SK-N-SH (cell line): ENCODE results near the gene ANAPC16. TPM values are rescaled to one million over a fixed set of nuclear protein-coding genes. Genes with fewer than 3 reads are reported as not detected.

Experiments
- CTCF ChIA-PET: fragments of 300-600, 350-600 bp; formaldehyde crosslinking; extraction: SDS; loops from one replicate; lab custom pipeline; 2021; lab: Yijun Ruan, JAX
- POLR2A ChIA-PET: fragments of 350-600 bp; sonication (Branson Sonifier 250); formaldehyde crosslinking; extraction: SDS; loops from one replicate; lab custom pipeline; 2020; ENCODE audit warnings: antibody characterized with exemption, inconsistent platforms; lab: Yijun Ruan, JAX
- DNase-seq: peaks from one replicate; pipeline ENCODE4 v3.0.0; 2012
- H2AFZ ChIP-seq: fragments of 200-600 bp; sonication (generic); 2 replicates; pipeline ENCODE4 v1.8.1; 2016; ENCODE audit warnings: antibody characterized with exemption, mild to moderate bottlenecking, low read depth
- H3F3A ChIP-seq: fragments of 200-600 bp; sonication (generic); replicated peaks from 2 replicates; pipeline ENCODE3; 2016; ENCODE audit warnings: antibody characterized with exemption, mild to moderate bottlenecking; ENCODE audit not compliant: insufficient read depth
- H3K27ac ChIP-seq, 2 experiments: fragments of 200-500 bp in 1 of 2; fragments of 200-600 bp in 1 of 2; sonication (Bioruptor generic) in 1 of 2; sonication (generic), shearing (Covaris generic) in 1 of 2; 2 replicates each; pipeline versions ENCODE4 v1.5.1 to v1.6.1; 2014 to 2016; ENCODE audit warnings: low read depth in 2 of 2, inconsistent platforms in 1 of 2, low read length in 1 of 2, mild to moderate bottlenecking in 1 of 2, mixed read lengths in 1 of 2
- H3K27me3 ChIP-seq: fragments of 200-600 bp; sonication (generic), shearing (Covaris generic); 2 replicates; pipeline ENCODE4 v1.6.1; 2016; ENCODE audit warnings: mixed run types; ENCODE audit not compliant: insufficient read depth
- H3K36me3 ChIP-seq, 2 experiments: fragments of 200-500 bp in 1 of 2; fragments of 200-600 bp in 1 of 2; sonication (Bioruptor generic) in 1 of 2; sonication (generic) in 1 of 2; replicated peaks in 1 of 2; 2 replicates each; pipeline versions ENCODE3 to v1.5.1; 2014 to 2016; ENCODE audit warnings: low read length in 1 of 2, mild to moderate bottlenecking in 1 of 2; ENCODE audit not compliant: insufficient read depth in 2 of 2, control insufficient read depth in 1 of 2
- H3K4me1 ChIP-seq, 2 experiments: fragments of 200-500 bp in 1 of 2; fragments of 200-600 bp in 1 of 2; sonication (Bioruptor generic) in 1 of 2; sonication (generic), shearing (Covaris generic) in 1 of 2; 2 replicates each; pipeline versions ENCODE4 v1.5.1 to v1.6.1; 2014 to 2016; ENCODE audit warnings: low read depth in 1 of 2, low read length in 1 of 2, mixed run types in 1 of 2; ENCODE audit not compliant: insufficient read depth in 2 of 2, control insufficient read depth in 1 of 2
- H3K4me2 ChIP-seq: fragments of 200-600 bp; sonication (generic), shearing (Covaris generic); 2 replicates; pipeline ENCODE4 v1.6.1; 2017; ENCODE audit warnings: mixed run types
- H3K4me3 ChIP-seq, 2 experiments: fragments of 200-500 bp in 1 of 2; fragments of 200-600 bp in 1 of 2; sonication (Bioruptor generic) in 1 of 2; sonication (generic), shearing (Covaris generic) in 1 of 2; 2 replicates each; pipeline versions ENCODE4 v1.5.1 to v1.8.1; 2014 to 2016; ENCODE audit warnings: low read depth in 2 of 2, inconsistent platforms in 1 of 2, low read length in 1 of 2, mild to moderate bottlenecking in 1 of 2, mixed read lengths in 1 of 2, moderate library complexity in 1 of 2
- H3K79me2 ChIP-seq: fragments of 200-600 bp; sonication (generic); 2 replicates; pipeline ENCODE4 v1.8.1; 2017; ENCODE audit warnings: mild to moderate bottlenecking; ENCODE audit not compliant: insufficient read depth
- H3K9ac ChIP-seq: fragments of 200-600 bp; sonication (generic); 2 replicates; pipeline ENCODE4 v1.6.1; 2017; ENCODE audit warnings: mixed run types
- H3K9me2 ChIP-seq: fragments of 200-600 bp; sonication (generic); 2 replicates; pipeline ENCODE4 v1.6.1; 2017; ENCODE audit warnings: mixed run types
- H3K9me3 ChIP-seq: fragments of 200-600 bp; sonication (generic); 2 replicates; pipeline ENCODE4 v1.6.1; 2017; ENCODE audit warnings: mixed run types, mild to moderate bottlenecking, moderate library complexity
- H4K20me1 ChIP-seq: fragments of 200-600 bp; sonication (generic); 2 replicates; pipeline ENCODE4 v1.6.1; 2017; ENCODE audit warnings: mild to moderate bottlenecking, mixed run types; ENCODE audit not compliant: insufficient read depth
- CHD2 ChIP-seq: fragments of 150-350 bp; IDR thresholded peaks from 2 replicates; pipeline ENCODE4 v1.6.1; 2018; ENCODE audit warnings: low read length; ENCODE audit not compliant: partially characterized antibody
- ELF1 ChIP-seq: IDR thresholded peaks from 2 replicates; pipeline ENCODE4 v1.4.0; 2012
- EZH2phosphoT487 ChIP-seq: fragments of 200-600 bp; sonication (generic); IDR thresholded peaks from 2 replicates; pipeline ENCODE4 v1.6.1; 2017; ENCODE audit warnings: low read depth, mixed run types, mild to moderate bottlenecking, antibody characterized with exemption, moderate library complexity, borderline replicate concordance
- JUND ChIP-seq: IDR thresholded peaks from 2 replicates; pipeline ENCODE4 v1.4.0; 2012
- MEF2A ChIP-seq: IDR thresholded peaks from 2 replicates; pipeline ENCODE4 v1.4.0; 2012; ENCODE audit warnings: low read depth, borderline replicate concordance
- NRF1 ChIP-seq: IDR thresholded peaks from 2 replicates; pipeline ENCODE4 v1.6.1; 2012; ENCODE audit warnings: low read depth, mild to moderate bottlenecking, low read length
- POLR2AphosphoS5 ChIP-seq: IDR thresholded peaks from 2 replicates; pipeline ENCODE4 v1.6.1; 2012; ENCODE audit warnings: low read depth, low read length
- RCOR1 ChIP-seq: fragments of 150-350 bp; IDR thresholded peaks from 2 replicates; pipeline ENCODE4 v1.6.1; 2017; ENCODE audit warnings: antibody characterized with exemption, low read length
- RFX5 ChIP-seq: IDR thresholded peaks from 2 replicates; pipeline ENCODE4 v1.6.1; 2012; ENCODE audit warnings: mild to moderate bottlenecking, improper control_type of control experiment, low read length
- SIN3A ChIP-seq: IDR thresholded peaks from 2 replicates; pipeline ENCODE4 v1.6.1; 2012; ENCODE audit warnings: low read depth, mild to moderate bottlenecking, low read length, moderate library complexity, borderline replicate concordance
- TCF12 ChIP-seq: IDR thresholded peaks from 2 replicates; pipeline ENCODE4 v1.4.0; 2012
- TEAD4 ChIP-seq: IDR thresholded peaks from 2 replicates; pipeline ENCODE4 v1.4.0; 2012; ENCODE audit warnings: mild to moderate bottlenecking, borderline replicate concordance; ENCODE audit not compliant: insufficient read depth
- YY1 ChIP-seq: IDR thresholded peaks from 2 replicates; pipeline ENCODE4 v1.4.0; 2012; ENCODE audit warnings: low read depth, mild to moderate bottlenecking
- WGBS: methylation state at CpG from one replicate; pipeline ENCODE4 v1.1.6; 2017; ENCODE audit warnings: low lambda C conversion rate; 5-methylcytosine and 5-hydroxymethylcytosine counted together
- polyA plus RNA-seq, 3 experiments: library from polyadenylated mRNA; depleted of rRNA; stranded (reverse); fragments of >200 nt; gene quantifications; 2 replicates each; pipeline ENCODE4 v1.2.3, GENCODE V29; 2012
- TF ChIP-seq, protein P1 (sequence below): IDR thresholded peaks from 2 replicates; pipeline ENCODE4 v1.4.0; 2012; ENCODE audit warnings: low read depth, borderline replicate concordance
- TF ChIP-seq, protein P2 (sequence below): IDR thresholded peaks from 2 replicates; pipeline ENCODE4 v1.4.0; 2012; ENCODE audit warnings: low read depth, borderline replicate concordance
- TF ChIP-seq, protein P3 (sequence below): IDR thresholded peaks from 2 replicates; pipeline ENCODE4; 2012

ANAPC16 gene
- polyA plus RNA-seq, 1 of the 3 experiments (the other 2 are of a cell fraction), result 45.2 TPM

DNA sequence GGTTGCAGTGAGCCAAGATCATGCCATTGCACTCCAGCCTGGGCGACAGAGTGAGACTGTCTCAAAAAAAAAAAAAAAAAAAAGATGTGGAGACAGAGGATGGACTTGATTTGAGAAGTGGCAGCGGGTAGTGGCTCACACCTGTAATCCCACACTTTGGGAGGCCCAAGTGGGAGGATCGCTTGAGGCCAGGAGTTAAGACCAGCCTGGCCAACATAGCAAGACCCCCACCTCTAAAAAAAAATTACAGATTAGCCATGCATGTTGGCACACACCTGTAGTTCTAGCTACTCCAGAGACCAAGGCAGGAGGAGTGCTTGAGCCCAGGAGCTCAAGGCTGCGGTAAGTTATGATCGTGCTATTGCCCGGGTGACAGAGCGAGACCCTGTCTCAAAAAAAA lies 24.6 kb downstream of the ANAPC16 start:
- Histone ChIP-seq H3K4me3 (no peak overlapping the region), H3K36me3 (peaks cover 3 to 7% of the 10 kb centered on the region in 2 experiments), H3K9me3 (no peaks in the 10 kb centered on the region), H3F3A (peaks cover 2% of the 10 kb centered on the region), H4K20me1 (no peaks in the 10 kb centered on the region), H2AFZ (no peak overlapping the region), H3K4me2 (no peak overlapping the region), H3K9ac (no peak overlapping the region), H3K27ac (no peak overlapping the region), H3K9me2 (no peaks in the 10 kb centered on the region), H3K4me1 (peaks cover 6 to 8% of the 10 kb centered on the region in 2 experiments; a peak in 1 of 4 replicates), H3K79me2 (no peaks in the 10 kb centered on the region), H3K27me3 (no peaks in the 10 kb centered on the region)
- ChIA-PET POLR2A (interaction anchor here (1.9 kb wide), 1 partner anchor 35 kb away, joined by 4 read pairs; no protein-coding TSS in a partner anchor), CTCF (interaction anchor here (1.2 kb wide), 1 partner anchor 96 kb away, joined by 3 read pairs; no protein-coding TSS in a partner anchor)
- DNase-seq, result no peak
- TF ChIP-seq MEF2A (no peak), TCF12 (no peak), SIN3A (no peak), JUND (no peak), RFX5 (no peak), ELF1 (no peak), EZH2phosphoT487 (no peak), NRF1 (no peak), RCOR1 (no peak)
- TF ChIP-seq, protein P1, sequence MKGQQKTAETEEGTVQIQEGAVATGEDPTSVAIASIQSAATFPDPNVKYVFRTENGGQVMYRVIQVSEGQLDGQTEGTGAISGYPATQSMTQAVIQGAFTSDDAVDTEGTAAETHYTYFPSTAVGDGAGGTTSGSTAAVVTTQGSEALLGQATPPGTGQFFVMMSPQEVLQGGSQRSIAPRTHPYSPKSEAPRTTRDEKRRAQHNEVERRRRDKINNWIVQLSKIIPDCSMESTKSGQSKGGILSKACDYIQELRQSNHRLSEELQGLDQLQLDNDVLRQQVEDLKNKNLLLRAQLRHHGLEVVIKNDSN, result no peak
- TF ChIP-seq, protein P2, sequence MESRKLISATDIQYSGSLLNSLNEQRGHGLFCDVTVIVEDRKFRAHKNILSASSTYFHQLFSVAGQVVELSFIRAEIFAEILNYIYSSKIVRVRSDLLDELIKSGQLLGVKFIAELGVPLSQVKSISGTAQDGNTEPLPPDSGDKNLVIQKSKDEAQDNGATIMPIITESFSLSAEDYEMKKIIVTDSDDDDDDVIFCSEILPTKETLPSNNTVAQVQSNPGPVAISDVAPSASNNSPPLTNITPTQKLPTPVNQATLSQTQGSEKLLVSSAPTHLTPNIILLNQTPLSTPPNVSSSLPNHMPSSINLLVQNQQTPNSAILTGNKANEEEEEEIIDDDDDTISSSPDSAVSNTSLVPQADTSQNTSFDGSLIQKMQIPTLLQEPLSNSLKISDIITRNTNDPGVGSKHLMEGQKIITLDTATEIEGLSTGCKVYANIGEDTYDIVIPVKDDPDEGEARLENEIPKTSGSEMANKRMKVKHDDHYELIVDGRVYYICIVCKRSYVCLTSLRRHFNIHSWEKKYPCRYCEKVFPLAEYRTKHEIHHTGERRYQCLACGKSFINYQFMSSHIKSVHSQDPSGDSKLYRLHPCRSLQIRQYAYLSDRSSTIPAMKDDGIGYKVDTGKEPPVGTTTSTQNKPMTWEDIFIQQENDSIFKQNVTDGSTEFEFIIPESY, result no peak
- 98% methylated on average over 7 of the region's 7 CpGs for WGBS

DNA sequence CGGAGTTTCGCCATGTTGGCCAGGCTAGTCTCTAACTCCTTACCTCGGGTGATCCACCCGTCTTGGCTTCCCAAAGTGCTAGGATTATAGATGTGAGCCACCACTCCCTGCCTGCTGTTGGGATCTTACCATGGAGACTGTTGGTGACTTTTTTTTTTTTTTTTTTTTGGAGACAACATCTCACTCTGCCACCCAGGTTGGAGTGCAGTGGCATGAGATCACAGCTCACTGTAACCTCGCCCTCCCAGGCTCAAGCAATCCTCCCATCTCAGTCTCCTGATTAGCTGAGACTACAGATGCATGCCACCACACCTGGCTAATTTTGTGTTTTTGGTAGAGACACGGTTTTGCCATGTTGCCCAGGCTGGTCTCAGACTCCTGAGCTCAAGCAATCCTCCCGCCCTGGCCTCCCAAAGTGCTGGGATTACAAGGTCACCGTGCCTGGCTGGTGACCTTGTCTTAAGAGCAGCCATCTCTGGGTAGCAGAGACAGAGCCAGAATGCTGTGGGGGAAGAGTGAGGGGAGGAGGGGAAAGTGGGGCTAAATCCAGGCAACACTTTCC lies 26.0 kb downstream of the ANAPC16 start:
- DNase-seq, result no peak
- Histone ChIP-seq H3K79me2 (no peaks in the 10 kb centered on the region), H3K27me3 (no peaks in the 10 kb centered on the region), H3K4me3 (no peak overlapping the region), H3K4me2 (no peak overlapping the region), H3K4me1 (peaks cover 6 to 8% of the 10 kb centered on the region in 2 experiments; a peak in 1 of 4 replicates), H3K9me3 (no peaks in the 10 kb centered on the region), H4K20me1 (no peaks in the 10 kb centered on the region), H3F3A (no peaks in the 10 kb centered on the region), H2AFZ (no peak overlapping the region), H3K27ac (no peak overlapping the region), H3K9ac (no peak overlapping the region), H3K9me2 (no peaks in the 10 kb centered on the region), H3K36me3 (peaks cover 0 to 2% of the 10 kb centered on the region in 2 experiments)
- ChIA-PET CTCF (interaction anchor here (1.8 kb wide), 1 partner anchor 194 kb away, joined by 5 read pairs; no protein-coding TSS in a partner anchor), POLR2A (interaction anchor here (0.8 kb wide), 1 partner anchor 33 kb away, joined by 4 read pairs; no protein-coding TSS in a partner anchor)
- 88% methylated on average over 8 of the region's 8 CpGs for WGBS
- TF ChIP-seq RFX5 (no peak), RCOR1 (no peak), CHD2 (no peak), TCF12 (no peak), YY1 (no peak), TEAD4 (no peak), SIN3A (no peak), POLR2AphosphoS5 (no peak)
- TF ChIP-seq, protein P2, result no peak
- TF ChIP-seq, protein P3, sequence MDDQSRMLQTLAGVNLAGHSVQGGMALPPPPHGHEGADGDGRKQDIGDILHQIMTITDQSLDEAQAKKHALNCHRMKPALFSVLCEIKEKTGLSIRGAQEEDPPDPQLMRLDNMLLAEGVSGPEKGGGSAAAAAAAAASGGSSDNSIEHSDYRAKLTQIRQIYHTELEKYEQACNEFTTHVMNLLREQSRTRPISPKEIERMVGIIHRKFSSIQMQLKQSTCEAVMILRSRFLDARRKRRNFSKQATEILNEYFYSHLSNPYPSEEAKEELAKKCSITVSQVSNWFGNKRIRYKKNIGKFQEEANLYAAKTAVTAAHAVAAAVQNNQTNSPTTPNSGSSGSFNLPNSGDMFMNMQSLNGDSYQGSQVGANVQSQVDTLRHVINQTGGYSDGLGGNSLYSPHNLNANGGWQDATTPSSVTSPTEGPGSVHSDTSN, result no peak
